Left hindlimb (tissue), 1 donor: Measurements from ENCODE around the gene POLR2C.
A peak's percentile ranks its signal among the peaks of the same experiment; 100 is the strongest.
"Not testable (repeated sequence)": the region's sequence is repeated elsewhere in the genome, so short reads cannot be mapped to it uniquely, and the experiment has no call there.

Source experiments
- DNase-seq: peaks from one replicate; pipeline ENCODE4 v3.0.0-alpha.2; 2018

POLR2C gene

GRCh38 chr16:57479976-57480753, 17.7 kb downstream of the POLR2C start:
- no peak for DNase-seq

GRCh38 chr16:57480754-57481230, 18.3 kb downstream of the POLR2C start:
- DNase-seq, result no peak

DNA sequence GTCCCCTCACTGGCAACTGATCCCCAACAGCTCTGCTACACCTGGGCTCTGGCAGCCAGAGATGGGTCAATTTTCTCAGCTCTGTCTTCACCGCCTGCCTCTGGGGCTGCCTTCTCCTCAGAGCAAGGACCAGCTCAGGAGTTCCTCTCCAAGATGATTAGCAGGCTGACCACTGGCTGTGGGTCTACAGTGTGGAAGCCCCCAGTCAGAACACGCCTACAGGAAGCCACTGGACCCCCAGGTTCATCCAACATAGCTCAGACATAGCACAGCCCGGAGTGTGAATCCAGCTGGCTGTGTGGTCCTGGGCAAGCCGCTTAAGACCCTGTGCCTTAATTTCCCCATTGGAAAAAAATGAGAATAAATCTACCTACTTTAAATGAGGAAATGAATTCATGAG, 18.9 kb downstream of the POLR2C start:
- DNase-seq, result no peak

GRCh38 chr16:57482845-57483545, 20.5 kb downstream of the POLR2C start:
- DNase-seq, result no peak

DNA sequence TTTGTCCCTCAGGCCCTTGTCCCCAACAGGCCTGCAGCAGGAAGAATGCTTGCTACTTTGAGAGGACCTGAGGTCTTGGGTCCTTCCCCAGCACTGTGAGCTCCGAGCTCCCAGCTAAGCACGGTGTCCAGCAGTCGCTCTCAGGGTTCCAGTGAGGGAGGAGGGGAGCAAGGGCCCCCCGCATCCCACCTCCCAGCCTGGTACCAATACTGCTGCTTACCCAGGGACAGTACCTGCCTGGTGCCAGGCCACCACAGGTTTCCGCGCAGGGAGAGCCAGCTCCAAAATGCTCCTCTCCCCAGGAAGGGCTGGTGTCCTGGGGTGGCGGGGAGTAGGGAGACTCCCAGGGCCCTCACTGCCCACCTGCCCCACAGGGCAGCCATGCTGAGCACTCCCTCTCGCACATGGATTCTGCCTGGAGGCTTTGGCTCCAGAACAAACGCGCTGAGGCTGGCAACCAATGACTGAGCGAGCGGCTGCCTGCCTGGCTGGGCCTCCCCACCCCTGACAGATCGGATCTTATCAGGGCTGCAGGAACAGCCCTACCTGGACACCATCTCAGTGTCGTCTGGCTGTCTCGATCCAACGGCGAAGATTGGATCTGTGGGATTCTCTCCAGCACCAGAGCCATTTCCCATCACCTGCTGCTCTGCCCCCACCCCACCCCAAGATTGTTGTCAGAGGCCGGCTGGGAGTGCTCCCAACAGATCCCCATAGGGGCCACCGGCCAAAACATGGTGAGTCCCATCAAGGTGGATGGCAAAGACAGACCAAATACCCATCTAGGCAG, 21.4 kb downstream of the POLR2C start:
- DNase-seq, result no peak

GRCh38 chr16:57484515-57485005, 22.1 kb downstream of the POLR2C start:
- no peak for DNase-seq

- no peak for DNase-seq
Observed at GRCh38 chr16:57485091-57485915, 22.8 kb downstream of the POLR2C start.

- DNase-seq, result peak; percentile 88
Observed at GRCh38 chr16:57485916-57486857, 23.7 kb downstream of the POLR2C start, which contains the start of gene DOK4. Gene DOK4, minus strand, starts transcription at chr16:57486493. Its CDS starts 6,986 bp downstream, at chr16:57479507.

- DNase-seq, result no peak
Observed at GRCh38 chr16:57486858-57487834, 24.7 kb downstream of the POLR2C start.

GRCh38 chr16:57489229-57489628, 26.8 kb downstream of the POLR2C start:
- DNase-seq, result no peak

- no peak for DNase-seq
Observed at GRCh38 chr16:57493767-57494166, 31.3 kb downstream of the POLR2C start.

GRCh38 chr16:57497121-57497520, 34.6 kb downstream of the POLR2C start:
- no peak for DNase-seq

GRCh38 chr16:57498031-57498430, 35.6 kb downstream of the POLR2C start:
- no peak for DNase-seq

GRCh38 chr16:57499941-57500340, 37.5 kb downstream of the POLR2C start:
- DNase-seq, result not testable (repeated sequence)

DNA sequence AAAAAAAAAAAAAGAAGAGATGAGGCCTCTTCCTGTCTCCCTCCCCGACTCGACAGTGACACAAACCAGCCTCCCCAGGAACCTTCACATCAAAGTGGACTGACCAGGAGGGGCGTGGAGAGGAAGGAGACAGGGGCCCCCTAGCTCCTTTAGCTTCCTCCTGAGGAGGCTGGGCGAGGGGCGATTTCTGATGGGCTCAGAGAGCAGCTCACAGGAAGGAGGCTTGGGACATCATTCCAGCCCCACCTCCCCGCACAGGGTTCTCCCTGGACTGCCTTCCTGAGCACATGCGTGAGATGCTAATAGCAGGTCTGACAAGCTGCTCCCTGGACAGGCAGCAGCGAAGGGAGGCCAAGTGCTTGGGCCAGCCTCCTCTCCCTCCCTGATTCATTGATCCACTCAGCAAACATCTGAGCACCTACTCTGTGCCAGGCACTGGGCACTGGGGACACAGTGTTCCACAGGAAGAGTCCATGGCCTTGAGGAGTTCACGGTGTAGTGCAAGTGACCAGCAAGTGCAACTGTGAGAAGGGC, 38.2 kb downstream of the POLR2C start:
- DNase-seq, result no peak

GRCh38 chr16:57501492-57501891, 39.0 kb downstream of the POLR2C start:
- no peak for DNase-seq

- DNase-seq, result no peak
Observed at GRCh38 chr16:57502048-57502775, 39.7 kb downstream of the POLR2C start.

GRCh38 chr16:57503366-57503765, 40.9 kb downstream of the POLR2C start:
- no peak for DNase-seq

DNA sequence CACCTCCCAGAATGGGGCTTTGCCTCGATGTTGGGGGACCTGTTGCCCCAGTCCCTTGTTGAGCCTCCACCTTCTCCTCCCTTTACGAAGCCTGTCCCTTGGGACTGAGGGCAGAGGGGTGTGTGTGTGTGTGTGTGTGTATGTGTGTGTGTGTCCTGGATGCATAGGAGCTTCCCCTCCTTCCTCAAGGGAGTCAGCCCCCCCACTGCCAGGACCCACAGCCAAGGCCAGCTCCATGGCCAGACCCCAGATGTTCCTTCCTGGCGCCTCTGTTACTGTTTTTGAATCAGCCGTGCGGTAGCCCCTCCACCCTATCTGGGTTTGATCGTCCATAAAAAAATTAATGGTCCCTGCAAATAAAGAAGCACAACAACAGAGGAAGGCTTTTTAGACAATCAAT, 41.5 kb downstream of the POLR2C start:
- DNase-seq, result no peak
